ENCODE results near the gene MAMSTR.
A peak's percentile ranks its signal among the peaks of the same experiment; 100 is the strongest.

The MAMSTR gene

GRCh38 chr19:48737360-48737998 is 18.0 kb upstream of the MAMSTR start:
- DNase-seq (ENCODE audit: low read depth), result no peak
- TF ChIP-seq CTCF (IDR thresholded peaks at IDR 0.05; ENCODE audit: low read length, missing control alignments), result no peak
- no peak overlapping the region for H3K4me3 ChIP-seq (replicated peaks; ENCODE audit: low read depth, low read length)

- TF ChIP-seq CTCF (IDR thresholded peaks at IDR 0.05; ENCODE audit: low read length, missing control alignments), result no peak
- DNase-seq (ENCODE audit: low read depth), result no peak
These were observed 15.6 kb upstream of the MAMSTR start for GRCh38 chr19:48735031-48735615.

GRCh38 chr19:48734625-48735024 is 15.1 kb upstream of the MAMSTR start:
- TF ChIP-seq CTCF (IDR thresholded peaks at IDR 0.05; ENCODE audit: low read length, missing control alignments), result no peak
- H3K4me3 ChIP-seq (replicated peaks; ENCODE audit: low read depth, low read length), result no peak overlapping the region
- DNase-seq (ENCODE audit: low read depth), result no peak

More at GRCh38 chr19:48735031-48735615, 15.6 kb upstream of the MAMSTR start:
- H3K4me3 ChIP-seq (replicated peaks; ENCODE audit: low read depth, low read length), result no peak overlapping the region

GRCh38 chr19:48731452-48731851 is 11.9 kb upstream of the MAMSTR start:
- TF ChIP-seq CTCF (IDR thresholded peaks at IDR 0.05; ENCODE audit: low read length, missing control alignments), result no peak
- DNase-seq (ENCODE audit: low read depth), result no peak
- H3K4me3 ChIP-seq (replicated peaks; ENCODE audit: low read depth, low read length), result no peak overlapping the region

GRCh38 chr19:48728911-48729664 is 9.6 kb upstream of the MAMSTR start:
- peak overlapping the region; percentile 21 for H3K4me3 ChIP-seq (replicated peaks; ENCODE audit: low read depth, low read length)
- TF ChIP-seq CTCF (IDR thresholded peaks at IDR 0.05; ENCODE audit: low read length, missing control alignments), result no peak
- DNase-seq (ENCODE audit: low read depth), result peak; percentile 54

- no peak for TF ChIP-seq CTCF (IDR thresholded peaks at IDR 0.05; ENCODE audit: low read length, missing control alignments)
- DNase-seq (ENCODE audit: low read depth), result peak; percentile 42
- no peak overlapping the region for H3K4me3 ChIP-seq (replicated peaks; ENCODE audit: low read depth, low read length)
These were observed 7.0 kb upstream of the MAMSTR start for GRCh38 chr19:48726556-48726955.

Measured in fibroblast of pulmonary artery (primary cell).